Measurements from ENCODE around the gene IFI27L2.

IFI27L2 gene

GRCh38 chr14:94138251-94138650, 8.8 kb upstream of the IFI27L2 start:
- Mint-ChIP-seq H3K36me3 (ENCODE audit: low read depth) (no peaks in the 10 kb centered on the region), H3K4me3 (no peak overlapping the region), H3K27me3 (peaks cover 16% of the 10 kb centered on the region), H3K9me3 (no peaks in the 10 kb centered on the region), H3K27ac (no peak overlapping the region), H3K4me1 (ENCODE audit: low read depth) (no peaks in the 10 kb centered on the region)

DNA sequence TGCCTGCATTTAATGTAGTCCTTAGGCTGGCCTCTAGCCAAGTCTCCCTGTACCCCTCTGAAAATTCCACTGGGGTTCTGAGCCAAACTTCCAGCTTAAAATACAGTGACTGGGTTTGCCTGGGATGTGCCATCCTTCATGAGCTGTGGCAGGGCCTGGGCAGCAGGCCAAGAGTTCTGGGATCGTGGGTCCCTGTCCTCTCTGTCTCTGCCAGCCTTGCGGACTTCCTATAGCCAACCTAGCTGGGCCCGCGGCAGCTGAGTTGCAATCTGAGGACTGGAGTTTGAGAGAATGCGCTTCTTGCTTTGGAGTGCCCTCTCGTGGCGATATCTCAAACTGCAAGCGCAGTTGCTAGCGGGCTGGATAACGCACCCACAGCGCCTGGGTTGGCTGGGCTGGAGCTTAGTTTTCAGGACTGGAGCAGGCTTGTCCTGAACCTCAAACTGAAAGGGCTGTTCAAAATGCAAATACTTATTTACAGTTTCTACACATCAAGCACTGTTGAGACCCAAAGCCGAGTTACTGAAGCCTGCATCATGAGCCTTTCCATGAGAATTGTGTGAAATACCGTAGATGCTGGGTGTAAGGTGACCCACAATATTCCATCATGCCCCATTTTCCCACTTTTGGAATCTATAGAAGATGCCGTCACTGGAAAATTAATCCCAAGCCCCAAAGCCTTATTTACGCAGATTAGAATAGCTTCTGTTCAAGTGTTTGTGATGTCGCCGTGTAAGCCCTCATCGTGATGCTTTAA, 7.3 kb upstream of the IFI27L2 start:
- Mint-ChIP-seq H3K4me3 (no peak overlapping the region), H3K4me1 (ENCODE audit: low read depth) (no peaks in the 10 kb centered on the region), H3K27me3 (peaks cover 16% of the 10 kb centered on the region), H3K27ac (no peak overlapping the region), H3K36me3 (ENCODE audit: low read depth) (no peaks in the 10 kb centered on the region), H3K9me3 (no peaks in the 10 kb centered on the region)

GRCh38 chr14:94135476-94135875, 6.1 kb upstream of the IFI27L2 start:
- no peaks in the 10 kb centered on the region for H3K36me3 Mint-ChIP-seq (ENCODE audit: low read depth)
- H3K4me3 Mint-ChIP-seq = no peak overlapping the region
- no peak overlapping the region for H3K27ac Mint-ChIP-seq
- peaks cover 16% of the 10 kb centered on the region for H3K27me3 Mint-ChIP-seq
- H3K4me1 Mint-ChIP-seq (ENCODE audit: low read depth) = no peaks in the 10 kb centered on the region
- no peaks in the 10 kb centered on the region for H3K9me3 Mint-ChIP-seq

DNA sequence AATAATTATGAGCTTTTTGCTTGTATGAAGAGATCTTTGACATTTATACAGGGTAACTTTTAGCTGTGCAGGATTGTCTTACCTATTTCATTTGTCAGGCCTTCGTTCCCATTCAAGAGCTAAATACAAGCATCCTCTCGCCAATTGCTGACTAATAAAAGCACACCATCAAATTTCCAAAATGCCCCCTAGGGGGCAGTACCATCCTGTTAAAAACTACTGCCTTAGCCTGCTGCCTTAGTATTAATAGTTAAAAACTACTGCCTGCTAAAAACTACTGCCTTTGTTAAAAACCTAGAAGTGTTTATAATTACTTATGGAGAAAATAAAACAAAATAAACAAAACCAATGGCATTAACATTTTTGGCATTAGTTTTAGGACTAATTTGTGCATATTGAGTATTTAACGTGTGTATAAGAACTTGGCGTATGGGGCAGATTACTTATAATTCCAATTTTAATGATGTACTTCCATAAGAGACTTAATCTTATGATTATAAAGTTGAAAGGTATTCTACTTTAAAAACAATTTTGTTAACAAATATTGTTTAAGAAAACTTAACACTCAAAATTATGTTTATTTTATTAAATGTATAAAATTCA, 3.0 kb upstream of the IFI27L2 start:
- no peak overlapping the region for H3K27ac Mint-ChIP-seq
- no peaks in the 10 kb centered on the region for H3K36me3 Mint-ChIP-seq (ENCODE audit: low read depth)
- H3K4me3 Mint-ChIP-seq = no peak overlapping the region
- peaks cover 16% of the 10 kb centered on the region for H3K27me3 Mint-ChIP-seq
- no peaks in the 10 kb centered on the region for H3K9me3 Mint-ChIP-seq
- peaks cover 15% of the 10 kb centered on the region for H3K4me1 Mint-ChIP-seq (ENCODE audit: low read depth)

- peaks cover 15% of the 10 kb centered on the region for H3K4me1 Mint-ChIP-seq (ENCODE audit: low read depth)
- peak overlapping the region; percentile 83 for H3K4me3 Mint-ChIP-seq
- no peaks in the 10 kb centered on the region for H3K9me3 Mint-ChIP-seq
- no peak overlapping the region for H3K27ac Mint-ChIP-seq
- H3K27me3 Mint-ChIP-seq = peaks cover under 1% of the 10 kb centered on the region
- H3K36me3 Mint-ChIP-seq (ENCODE audit: low read depth) = no peaks in the 10 kb centered on the region
These were observed 482 bp upstream of the IFI27L2 start for GRCh38 chr14:94129758-94130414.

DNA sequence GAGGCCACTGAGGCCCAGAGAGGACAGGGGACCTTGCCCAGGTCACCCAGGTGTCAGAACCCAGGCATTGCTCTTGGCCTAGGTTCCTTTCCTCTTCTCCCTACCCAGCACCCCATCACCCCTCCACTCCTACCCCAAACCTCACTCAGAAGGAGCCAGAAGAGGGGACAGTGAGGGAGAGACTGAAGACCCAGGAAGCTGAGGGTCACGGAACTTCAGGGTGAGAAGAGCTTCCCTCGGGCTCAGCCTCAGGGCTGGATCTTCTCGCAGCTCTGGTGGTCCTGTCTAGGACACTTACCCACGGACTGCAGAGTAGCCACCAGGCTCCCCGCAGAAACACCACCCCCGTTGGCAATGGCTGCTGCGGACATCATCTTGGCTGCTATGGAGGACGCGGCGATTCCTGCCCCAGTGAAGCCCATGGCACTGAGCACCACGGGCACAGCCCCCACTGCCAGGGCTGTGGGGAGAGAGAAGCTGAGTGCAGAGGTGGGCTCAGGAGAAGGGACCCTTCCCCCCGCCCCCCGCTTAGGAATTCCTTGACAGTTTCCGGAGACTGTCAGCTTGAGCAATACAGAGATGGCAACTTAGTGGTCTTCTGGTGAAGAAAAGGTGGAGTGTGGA, 1.1 kb downstream of the IFI27L2 start:
- Mint-ChIP-seq H3K36me3 (ENCODE audit: low read depth) (no peaks in the 10 kb centered on the region), H3K27me3 (no peaks in the 10 kb centered on the region), H3K4me1 (ENCODE audit: low read depth) (peaks cover 15% of the 10 kb centered on the region), H3K4me3 (peak overlapping the region; percentile 83), H3K27ac (peak overlapping the region; percentile 56), H3K9me3 (no peaks in the 10 kb centered on the region)

DNA sequence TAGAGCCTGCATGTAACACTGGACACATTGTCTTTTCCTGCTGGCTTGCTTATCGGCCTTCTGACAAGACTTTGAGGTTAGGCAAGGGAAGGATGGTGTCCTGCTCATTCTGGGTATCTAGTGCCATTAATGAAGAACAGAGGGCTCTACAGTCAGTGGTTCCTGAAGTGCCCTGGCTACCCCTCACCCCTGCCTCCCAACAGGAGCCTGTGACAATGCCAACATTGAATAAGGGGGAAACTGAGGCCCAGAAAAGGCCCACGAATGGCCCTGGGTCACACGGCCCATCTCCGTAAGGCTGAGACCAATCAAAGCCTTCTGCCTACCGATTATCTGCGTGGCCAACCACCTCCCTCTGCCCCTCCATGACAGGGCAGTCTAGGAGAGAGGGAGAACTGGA, 2.1 kb downstream of the IFI27L2 start:
- no peak overlapping the region for H3K4me3 Mint-ChIP-seq
- no peaks in the 10 kb centered on the region for H3K27me3 Mint-ChIP-seq
- peaks cover 15% of the 10 kb centered on the region for H3K4me1 Mint-ChIP-seq (ENCODE audit: low read depth)
- H3K9me3 Mint-ChIP-seq = no peaks in the 10 kb centered on the region
- no peaks in the 10 kb centered on the region for H3K36me3 Mint-ChIP-seq (ENCODE audit: low read depth)
- H3K27ac Mint-ChIP-seq = no peak overlapping the region

DNA sequence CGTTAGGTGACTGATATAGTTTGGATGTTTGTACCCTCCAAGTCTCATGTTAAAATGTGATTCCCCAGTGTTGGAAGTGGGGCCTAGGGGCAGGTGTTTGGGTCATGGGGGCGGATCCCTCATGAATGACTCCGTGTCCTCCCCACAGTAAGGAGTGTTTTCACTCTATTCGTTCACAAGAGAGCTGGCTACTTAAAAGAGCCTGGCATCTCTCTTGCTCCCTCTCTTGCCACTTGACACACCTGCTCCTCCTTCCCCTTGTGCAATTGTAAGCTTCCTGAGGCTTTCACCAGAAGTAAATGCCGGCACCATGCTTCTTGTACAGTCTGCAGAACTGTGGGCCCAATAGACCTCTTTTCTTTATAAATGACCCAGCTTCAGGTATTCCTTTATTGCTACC, 2.6 kb downstream of the IFI27L2 start:
- Mint-ChIP-seq H3K9me3 (no peaks in the 10 kb centered on the region), H3K27ac (no peak overlapping the region), H3K27me3 (no peaks in the 10 kb centered on the region), H3K4me3 (no peak overlapping the region), H3K36me3 (ENCODE audit: low read depth) (no peaks in the 10 kb centered on the region), H3K4me1 (ENCODE audit: low read depth) (peaks cover 15% of the 10 kb centered on the region)

DNA sequence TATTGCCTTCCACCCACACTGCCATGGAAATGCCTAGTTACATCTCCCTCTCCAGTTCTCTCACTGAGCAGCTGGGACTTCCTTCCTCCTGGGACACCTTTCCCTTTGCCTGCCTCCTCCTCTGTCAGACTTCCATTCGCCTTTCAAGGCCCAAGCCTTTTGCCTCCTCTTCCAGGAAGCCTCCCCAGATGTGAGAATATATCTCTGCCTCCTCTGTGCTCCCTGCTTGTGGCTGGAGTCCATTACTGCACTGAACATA, 3.1 kb downstream of the IFI27L2 start:
- Mint-ChIP-seq H3K27me3 (no peaks in the 10 kb centered on the region), H3K27ac (no peak overlapping the region), H3K9me3 (no peaks in the 10 kb centered on the region), H3K4me1 (ENCODE audit: low read depth) (peaks cover 15% of the 10 kb centered on the region), H3K4me3 (no peak overlapping the region), H3K36me3 (ENCODE audit: low read depth) (no peaks in the 10 kb centered on the region)

DNA sequence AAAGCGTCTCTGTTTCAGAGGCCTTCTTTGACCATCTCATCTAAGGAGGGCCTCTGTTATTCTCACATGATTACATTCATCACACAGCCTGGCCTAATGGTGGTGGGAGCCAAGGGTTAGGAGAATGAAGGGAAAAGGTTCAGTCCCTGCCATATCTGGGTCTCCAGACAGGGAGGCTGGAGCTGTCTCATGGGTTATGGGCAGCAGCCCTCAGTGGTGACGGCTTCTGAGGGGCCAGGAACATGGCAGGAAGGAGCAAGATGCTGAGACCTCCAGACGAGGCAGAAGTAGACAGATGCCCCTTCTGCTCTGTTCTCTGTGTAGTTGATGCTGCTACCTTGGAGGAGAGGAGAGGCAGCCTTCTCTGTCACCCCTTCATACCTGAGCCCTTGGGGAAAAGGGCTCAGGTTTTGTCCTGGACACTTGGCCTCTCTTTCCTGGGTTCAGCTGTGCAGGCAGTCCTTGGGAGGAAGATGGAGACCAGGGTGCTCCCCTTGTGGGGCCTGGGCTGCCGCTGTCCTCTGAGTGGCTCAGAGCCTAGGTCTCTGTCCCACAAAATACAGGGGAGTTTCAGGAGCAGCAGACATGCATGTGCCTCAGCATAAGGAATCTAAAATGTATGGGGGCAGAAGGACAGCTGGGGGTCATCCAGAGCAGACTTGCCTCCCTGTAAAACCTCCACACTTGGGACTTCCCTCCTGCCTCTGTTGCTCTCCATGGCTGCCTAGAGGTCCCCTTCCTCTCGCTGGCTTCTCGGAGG, 3.6 kb downstream of the IFI27L2 start:
- H3K27ac Mint-ChIP-seq = no peak overlapping the region
- peaks cover 15% of the 10 kb centered on the region for H3K4me1 Mint-ChIP-seq (ENCODE audit: low read depth)
- H3K36me3 Mint-ChIP-seq (ENCODE audit: low read depth) = no peaks in the 10 kb centered on the region
- peaks cover 3% of the 10 kb centered on the region for H3K27me3 Mint-ChIP-seq
- peaks cover 2% of the 10 kb centered on the region for H3K9me3 Mint-ChIP-seq
- H3K4me3 Mint-ChIP-seq = no peak overlapping the region

- Mint-ChIP-seq H3K36me3 (ENCODE audit: low read depth) (no peaks in the 10 kb centered on the region), H3K4me1 (ENCODE audit: low read depth) (peaks cover 8% of the 10 kb centered on the region), H3K27ac (no peak overlapping the region), H3K9me3 (peaks cover 7% of the 10 kb centered on the region), H3K4me3 (no peak overlapping the region), H3K27me3 (peaks cover 4% of the 10 kb centered on the region)
These were observed 4.6 kb downstream of the IFI27L2 start for GRCh38 chr14:94124582-94125377.

- peaks cover 7% of the 10 kb centered on the region for H3K27me3 Mint-ChIP-seq
- peaks cover 11% of the 10 kb centered on the region for H3K9me3 Mint-ChIP-seq
- H3K4me3 Mint-ChIP-seq = no peak overlapping the region
- no peak overlapping the region for H3K27ac Mint-ChIP-seq
- H3K4me1 Mint-ChIP-seq (ENCODE audit: low read depth) = peaks cover 5% of the 10 kb centered on the region
- H3K36me3 Mint-ChIP-seq (ENCODE audit: low read depth) = no peaks in the 10 kb centered on the region
These were observed 5.5 kb downstream of the IFI27L2 start for GRCh38 chr14:94123868-94124267.

DNA sequence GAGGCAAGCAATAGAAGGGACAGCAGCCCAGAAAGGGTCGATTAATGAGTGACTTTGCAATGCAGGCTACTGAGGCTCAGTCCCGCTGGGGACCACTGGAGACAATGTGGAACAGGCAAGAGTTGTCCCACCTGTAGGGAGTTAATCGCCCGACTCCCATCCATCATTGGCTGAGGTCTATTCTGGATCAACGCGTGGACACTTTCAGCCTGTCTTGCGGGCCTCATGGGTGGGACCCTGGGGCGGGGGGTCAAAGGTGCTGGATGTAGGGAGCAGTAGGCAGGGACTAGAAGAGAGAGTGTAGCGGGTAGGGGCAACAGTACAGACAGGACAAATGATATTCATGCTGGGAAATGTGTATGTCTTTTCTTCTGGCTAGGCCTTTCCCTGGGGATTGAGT, 6.1 kb downstream of the IFI27L2 start:
- Mint-ChIP-seq H3K4me1 (ENCODE audit: low read depth) (no peaks in the 10 kb centered on the region), H3K9me3 (peaks cover 11% of the 10 kb centered on the region), H3K27me3 (peaks cover 7% of the 10 kb centered on the region), H3K4me3 (no peak overlapping the region), H3K27ac (no peak overlapping the region), H3K36me3 (ENCODE audit: low read depth) (no peaks in the 10 kb centered on the region)

DNA sequence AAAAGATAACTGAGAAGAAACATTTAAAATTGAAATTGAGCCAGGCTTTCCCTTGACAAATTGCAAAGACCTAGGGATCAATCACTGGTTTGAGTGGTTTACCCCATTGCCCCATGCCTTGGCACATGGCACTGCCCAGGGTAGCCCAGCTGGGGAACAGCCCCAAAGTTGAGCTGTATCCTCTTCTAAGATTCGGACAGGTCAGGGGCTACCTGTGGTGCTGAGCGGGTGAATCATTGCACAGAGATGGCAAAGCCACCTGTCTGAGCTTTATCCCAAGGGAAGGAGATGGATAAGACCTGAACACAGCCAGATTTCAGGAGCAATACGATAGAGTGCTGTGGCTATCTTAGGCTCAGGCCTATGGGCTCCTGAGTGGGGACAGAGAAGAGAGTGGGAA, 7.0 kb downstream of the IFI27L2 start:
- Mint-ChIP-seq H3K4me3 (no peak overlapping the region), H3K9me3 (peaks cover 11% of the 10 kb centered on the region), H3K27me3 (peaks cover 10% of the 10 kb centered on the region), H3K4me1 (ENCODE audit: low read depth) (no peaks in the 10 kb centered on the region), H3K36me3 (ENCODE audit: low read depth) (no peaks in the 10 kb centered on the region), H3K27ac (no peak overlapping the region)
